SK-N-SH (cell line): ENCODE data around the gene TXNDC8.

Experiments
- CHD2 ChIP-seq: fragments of 150-350 bp; IDR thresholded peaks from 2 replicates; pipeline ENCODE4 v1.6.1; 2018; ENCODE audit warnings: low read length; ENCODE audit not compliant: partially characterized antibody
- CTCF ChIP-seq: fragments of 200-600 bp; sonication (generic); IDR thresholded peaks from 2 replicates; pipeline ENCODE4 v1.6.1; 2017; ENCODE audit warnings: antibody characterized with exemption, mild to moderate bottlenecking, moderate library complexity
- FOXM1 ChIP-seq: IDR thresholded peaks from 2 replicates; pipeline ENCODE4 v1.4.0; 2012; ENCODE audit warnings: low read depth, mild to moderate bottlenecking
- POLR2AphosphoS5 ChIP-seq: IDR thresholded peaks from 2 replicates; pipeline ENCODE4 v1.6.1; 2012; ENCODE audit warnings: low read depth, low read length
- RCOR1 ChIP-seq: fragments of 150-350 bp; IDR thresholded peaks from 2 replicates; pipeline ENCODE4 v1.6.1; 2017; ENCODE audit warnings: antibody characterized with exemption, low read length
- TAF1 ChIP-seq: IDR thresholded peaks from 2 replicates; pipeline ENCODE4 v1.6.1; 2012; ENCODE audit warnings: low read depth, mild to moderate bottlenecking, low read length, moderate library complexity, borderline replicate concordance

GRCh38 chr9:110319781-110320492 lies 17.7 kb downstream of the TXNDC8 start:
- TF ChIP-seq TAF1 = no peak
- TF ChIP-seq FOXM1 = no peak
- no peak for TF ChIP-seq CHD2
- TF ChIP-seq CTCF = no peak
- TF ChIP-seq POLR2AphosphoS5 = no peak
- TF ChIP-seq RCOR1 = no peak
